ENCODE data around the gene MAEL.

DNA sequence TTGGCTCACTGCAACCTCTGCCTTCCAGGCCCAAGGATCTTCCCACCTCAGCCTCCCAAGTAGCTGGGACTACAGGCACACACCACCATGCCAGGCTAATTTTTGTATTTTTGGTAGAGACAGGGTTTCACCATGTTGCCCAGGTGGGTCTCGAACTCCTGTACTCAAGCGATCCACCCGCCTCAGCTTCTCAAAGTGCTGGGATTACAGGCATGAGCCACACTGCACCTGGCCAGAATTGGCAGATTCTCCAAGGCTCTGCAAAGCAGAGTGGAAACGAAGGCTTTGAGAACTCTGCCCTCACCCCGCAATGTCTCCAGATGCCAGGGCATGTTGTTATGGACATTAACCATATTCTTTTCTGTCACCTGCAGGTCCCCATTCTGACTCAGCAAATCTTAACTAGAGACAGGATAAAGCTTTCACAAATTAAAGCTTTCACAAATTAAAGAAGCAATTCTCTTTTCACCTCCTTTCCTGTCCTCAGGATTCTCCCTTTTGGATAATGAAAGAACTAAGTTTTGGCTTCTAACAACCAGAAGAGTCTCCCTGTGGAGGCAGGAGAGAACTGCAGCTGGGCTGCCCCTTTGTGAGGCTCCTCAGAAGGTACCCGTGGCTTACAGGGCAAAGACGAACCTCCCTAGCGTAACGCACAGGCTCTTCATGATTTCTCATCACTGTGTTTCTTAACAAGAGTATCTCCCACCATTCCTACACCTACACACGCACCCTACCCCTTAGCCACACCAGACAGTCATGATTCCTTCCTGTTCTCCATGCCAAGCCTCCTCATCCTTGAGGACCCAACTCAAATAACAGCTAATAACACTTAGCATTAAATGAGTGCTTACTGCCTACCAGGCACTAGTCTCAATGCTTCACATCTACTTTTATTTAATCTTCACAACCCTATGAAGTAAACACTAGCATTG lies 71.3 kb downstream of the MAEL start:
- TF ChIP-seq, protein P1, sequence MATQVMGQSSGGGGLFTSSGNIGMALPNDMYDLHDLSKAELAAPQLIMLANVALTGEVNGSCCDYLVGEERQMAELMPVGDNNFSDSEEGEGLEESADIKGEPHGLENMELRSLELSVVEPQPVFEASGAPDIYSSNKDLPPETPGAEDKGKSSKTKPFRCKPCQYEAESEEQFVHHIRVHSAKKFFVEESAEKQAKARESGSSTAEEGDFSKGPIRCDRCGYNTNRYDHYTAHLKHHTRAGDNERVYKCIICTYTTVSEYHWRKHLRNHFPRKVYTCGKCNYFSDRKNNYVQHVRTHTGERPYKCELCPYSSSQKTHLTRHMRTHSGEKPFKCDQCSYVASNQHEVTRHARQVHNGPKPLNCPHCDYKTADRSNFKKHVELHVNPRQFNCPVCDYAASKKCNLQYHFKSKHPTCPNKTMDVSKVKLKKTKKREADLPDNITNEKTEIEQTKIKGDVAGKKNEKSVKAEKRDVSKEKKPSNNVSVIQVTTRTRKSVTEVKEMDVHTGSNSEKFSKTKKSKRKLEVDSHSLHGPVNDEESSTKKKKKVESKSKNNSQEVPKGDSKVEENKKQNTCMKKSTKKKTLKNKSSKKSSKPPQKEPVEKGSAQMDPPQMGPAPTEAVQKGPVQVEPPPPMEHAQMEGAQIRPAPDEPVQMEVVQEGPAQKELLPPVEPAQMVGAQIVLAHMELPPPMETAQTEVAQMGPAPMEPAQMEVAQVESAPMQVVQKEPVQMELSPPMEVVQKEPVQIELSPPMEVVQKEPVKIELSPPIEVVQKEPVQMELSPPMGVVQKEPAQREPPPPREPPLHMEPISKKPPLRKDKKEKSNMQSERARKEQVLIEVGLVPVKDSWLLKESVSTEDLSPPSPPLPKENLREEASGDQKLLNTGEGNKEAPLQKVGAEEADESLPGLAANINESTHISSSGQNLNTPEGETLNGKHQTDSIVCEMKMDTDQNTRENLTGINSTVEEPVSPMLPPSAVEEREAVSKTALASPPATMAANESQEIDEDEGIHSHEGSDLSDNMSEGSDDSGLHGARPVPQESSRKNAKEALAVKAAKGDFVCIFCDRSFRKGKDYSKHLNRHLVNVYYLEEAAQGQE (IDR thresholded peaks at IDR 0.05; ENCODE audit: low read depth, low read length), result no peak
- TF ChIP-seq RXRA (IDR thresholded peaks at IDR 0.05; ENCODE audit: borderline replicate concordance, low read depth) (no peak), CTCF (IDR thresholded peaks at IDR 0.05) (peak; percentile 21; the same call in 1 of the 2 replicates), POLR2AphosphoS5 (IDR thresholded peaks at IDR 0.05; ENCODE audit: low read depth, low read length) (no peak), YY1 (IDR thresholded peaks at IDR 0.05; ENCODE audit: low read depth) (no peak), CHD2 (IDR thresholded peaks at IDR 0.05; ENCODE audit: low read length, partially characterized antibody) (no peak), NFIC (IDR thresholded peaks at IDR 0.05; ENCODE audit: borderline replicate concordance) (no peak), JUND (IDR thresholded peaks at IDR 0.05) (no peak), RAD21 (IDR thresholded peaks at IDR 0.05; ENCODE audit: low read length) (no peak), FOXM1 (IDR thresholded peaks at IDR 0.05; ENCODE audit: low read depth) (no peak), RFX5 (IDR thresholded peaks at IDR 0.05; ENCODE audit: low read length) (no peak)
- TF ChIP-seq, protein P2, sequence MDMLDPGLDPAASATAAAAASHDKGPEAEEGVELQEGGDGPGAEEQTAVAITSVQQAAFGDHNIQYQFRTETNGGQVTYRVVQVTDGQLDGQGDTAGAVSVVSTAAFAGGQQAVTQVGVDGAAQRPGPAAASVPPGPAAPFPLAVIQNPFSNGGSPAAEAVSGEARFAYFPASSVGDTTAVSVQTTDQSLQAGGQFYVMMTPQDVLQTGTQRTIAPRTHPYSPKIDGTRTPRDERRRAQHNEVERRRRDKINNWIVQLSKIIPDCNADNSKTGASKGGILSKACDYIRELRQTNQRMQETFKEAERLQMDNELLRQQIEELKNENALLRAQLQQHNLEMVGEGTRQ (IDR thresholded peaks at IDR 0.05; ENCODE audit: borderline replicate concordance, low read depth, low read length), result no peak

All from SK-N-SH (cell line).